22Rv1 (cell line): ENCODE data around the gene TULP3.

Experiments
- CTCF ChIP-seq: fragments of 450-650 bp; IDR thresholded peaks from 2 replicates; pipeline ENCODE4 v1.5.1; 2017; ENCODE audit warnings: mild to moderate bottlenecking
- ZFX ChIP-seq: fragments of 450-650 bp; IDR thresholded peaks from 2 replicates; pipeline ENCODE4 v1.6.1; 2017; ENCODE audit warnings: antibody characterized with exemption, borderline replicate concordance

GRCh38 chr12:2858334-2858733, 32.4 kb upstream of the TULP3 start:
- TF ChIP-seq CTCF: no peak
- no peak for TF ChIP-seq ZFX
